GM19023 (cell line): ENCODE results near the gene ZXDA.

Experiments
- ATAC-seq: cut with Tn5 transposase; IDR thresholded peaks from one replicate; pipeline ENCODE4 v1.9.1; 2021; ENCODE audit warnings: mild to moderate bottlenecking, moderate library complexity; ENCODE audit not compliant: unreplicated experiment

ZXDA gene

GRCh38 chrX:57899064-57899463 lies 11.2 kb downstream of the ZXDA start:
- ATAC-seq = no peak

DNA sequence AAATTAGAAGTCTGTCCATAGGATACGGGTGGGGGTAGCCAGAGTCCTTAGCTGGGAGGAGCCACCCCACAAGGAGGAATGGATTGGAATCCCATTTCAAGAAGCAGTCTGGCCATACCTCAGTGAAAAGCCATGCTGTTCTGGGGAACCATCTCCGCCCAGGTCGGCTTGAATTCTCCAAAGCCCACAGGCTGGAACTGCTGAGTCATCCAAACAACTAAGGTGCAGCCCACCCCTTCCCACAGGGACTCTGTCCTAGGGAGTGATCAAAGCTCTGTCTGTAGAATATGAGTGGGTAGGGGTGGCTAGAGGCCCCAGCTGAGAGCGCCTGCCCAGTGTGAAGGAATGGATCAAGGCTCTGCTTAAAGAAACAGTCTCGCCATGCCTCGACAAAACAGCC lies 38.8 kb downstream of the ZXDA start:
- ATAC-seq = no peak
